Measurements from ENCODE around the gene PTPRT.

DNA sequence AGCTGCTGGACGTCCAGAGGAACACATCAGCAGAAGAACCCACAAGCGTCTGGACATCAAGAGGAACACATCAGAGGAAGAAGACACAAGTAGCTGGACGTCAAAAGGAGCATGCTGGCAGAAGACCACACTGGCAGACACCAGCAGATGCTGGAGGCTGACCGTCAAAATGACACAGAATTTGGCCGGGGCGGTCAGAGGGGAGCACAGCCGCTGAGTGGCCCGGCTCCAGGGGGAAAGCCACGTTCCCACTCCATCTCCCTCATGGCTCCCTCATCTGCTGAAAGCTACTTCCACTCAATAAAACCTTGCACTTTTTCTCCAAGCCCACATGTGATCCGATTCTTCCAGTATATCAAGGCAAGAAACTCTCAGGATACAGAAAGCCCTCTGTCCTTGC lies 283.6 kb downstream of the PTPRT start:
- TF ChIP-seq EP300 (IDR thresholded peaks at IDR 0.05; ENCODE audit: borderline replicate concordance in 1 of 2, control insufficient read depth in 1 of 2, low read depth in 2 of 2, low read length in 2 of 2) (no peak), ASH2L (IDR thresholded peaks at IDR 0.05; ENCODE audit: borderline replicate concordance, low read depth) (no peak), ESRRA (IDR thresholded peaks at IDR 0.05; ENCODE audit: low read length) (no peak)
- TF ChIP-seq, protein P1, sequence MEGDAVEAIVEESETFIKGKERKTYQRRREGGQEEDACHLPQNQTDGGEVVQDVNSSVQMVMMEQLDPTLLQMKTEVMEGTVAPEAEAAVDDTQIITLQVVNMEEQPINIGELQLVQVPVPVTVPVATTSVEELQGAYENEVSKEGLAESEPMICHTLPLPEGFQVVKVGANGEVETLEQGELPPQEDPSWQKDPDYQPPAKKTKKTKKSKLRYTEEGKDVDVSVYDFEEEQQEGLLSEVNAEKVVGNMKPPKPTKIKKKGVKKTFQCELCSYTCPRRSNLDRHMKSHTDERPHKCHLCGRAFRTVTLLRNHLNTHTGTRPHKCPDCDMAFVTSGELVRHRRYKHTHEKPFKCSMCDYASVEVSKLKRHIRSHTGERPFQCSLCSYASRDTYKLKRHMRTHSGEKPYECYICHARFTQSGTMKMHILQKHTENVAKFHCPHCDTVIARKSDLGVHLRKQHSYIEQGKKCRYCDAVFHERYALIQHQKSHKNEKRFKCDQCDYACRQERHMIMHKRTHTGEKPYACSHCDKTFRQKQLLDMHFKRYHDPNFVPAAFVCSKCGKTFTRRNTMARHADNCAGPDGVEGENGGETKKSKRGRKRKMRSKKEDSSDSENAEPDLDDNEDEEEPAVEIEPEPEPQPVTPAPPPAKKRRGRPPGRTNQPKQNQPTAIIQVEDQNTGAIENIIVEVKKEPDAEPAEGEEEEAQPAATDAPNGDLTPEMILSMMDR (IDR thresholded peaks at IDR 0.05 in 2 of 3, conservative IDR thresholded peaks at IDR 0.05 in 1 of 3; ENCODE audit: control insufficient read depth in 2 of 3, extremely low read depth in 1 of 3, insufficient read depth in 1 of 3, low read depth in 3 of 3, low read length in 3 of 3), result no peak
- TF ChIP-seq, protein P2, sequence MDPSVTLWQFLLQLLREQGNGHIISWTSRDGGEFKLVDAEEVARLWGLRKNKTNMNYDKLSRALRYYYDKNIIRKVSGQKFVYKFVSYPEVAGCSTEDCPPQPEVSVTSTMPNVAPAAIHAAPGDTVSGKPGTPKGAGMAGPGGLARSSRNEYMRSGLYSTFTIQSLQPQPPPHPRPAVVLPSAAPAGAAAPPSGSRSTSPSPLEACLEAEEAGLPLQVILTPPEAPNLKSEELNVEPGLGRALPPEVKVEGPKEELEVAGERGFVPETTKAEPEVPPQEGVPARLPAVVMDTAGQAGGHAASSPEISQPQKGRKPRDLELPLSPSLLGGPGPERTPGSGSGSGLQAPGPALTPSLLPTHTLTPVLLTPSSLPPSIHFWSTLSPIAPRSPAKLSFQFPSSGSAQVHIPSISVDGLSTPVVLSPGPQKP (IDR thresholded peaks at IDR 0.05; ENCODE audit: low read depth, low read length), result no peak
